Activated CD8-positive, alpha-beta memory T cell treated with anti-CD3 and anti-CD28 coated beads, Interleukin-2, amount 50 U/mL, for 24 hours (primary cell): ENCODE results near the gene SNTB2.
"Not testable (repeated sequence)": the region's sequence is repeated elsewhere in the genome, so short reads cannot be mapped to it uniquely, and the experiment has no call there.

ENCODE experiments used
- DNase-seq: peaks from one replicate; pipeline ENCODE4 v3.0.0-alpha.2; 2020; ENCODE audit errors: extremely low read depth

The SNTB2 gene

GRCh38 chr16:69236319-69236718 is 49.4 kb downstream of the SNTB2 start:
- no peak for DNase-seq

GRCh38 chr16:69237296-69237695 is 50.3 kb downstream of the SNTB2 start:
- no peak for DNase-seq

GRCh38 chr16:69239851-69240250 is 52.9 kb downstream of the SNTB2 start:
- no peak for DNase-seq

GRCh38 chr16:69240331-69240730 is 53.4 kb downstream of the SNTB2 start:
- DNase-seq, result no peak

- no peak for DNase-seq
These were observed 55.0 kb downstream of the SNTB2 start for GRCh38 chr16:69241926-69242325.

- no peak for DNase-seq
These were observed 56.5 kb downstream of the SNTB2 start for GRCh38 chr16:69243479-69243878.

- no peak for DNase-seq
These were observed 57.4 kb downstream of the SNTB2 start for GRCh38 chr16:69244336-69244735.

- DNase-seq, result no peak
These were observed 63.1 kb downstream of the SNTB2 start for GRCh38 chr16:69250081-69250480.

- no peak for DNase-seq
These were observed 66.9 kb downstream of the SNTB2 start for GRCh38 chr16:69253870-69254341.

- DNase-seq, result not testable (repeated sequence)
These were observed 72.4 kb downstream of the SNTB2 start for GRCh38 chr16:69259428-69259764.

- DNase-seq, result no peak
These were observed 73.1 kb downstream of the SNTB2 start for GRCh38 chr16:69260019-69260418.

GRCh38 chr16:69260506-69260905 is 73.5 kb downstream of the SNTB2 start:
- DNase-seq, result no peak

- DNase-seq, result no peak
These were observed 79.5 kb downstream of the SNTB2 start for GRCh38 chr16:69266334-69267063.

GRCh38 chr16:69267633-69268032 is 80.7 kb downstream of the SNTB2 start:
- no peak for DNase-seq

- DNase-seq, result no peak
These were observed 83.4 kb downstream of the SNTB2 start for GRCh38 chr16:69270395-69270794.

GRCh38 chr16:69270831-69271230 is 83.9 kb downstream of the SNTB2 start:
- no peak for DNase-seq

- DNase-seq, result no peak
These were observed 86.0 kb downstream of the SNTB2 start for GRCh38 chr16:69273009-69273408.

GRCh38 chr16:69274699-69275235 is 87.8 kb downstream of the SNTB2 start:
- DNase-seq, result no peak

- DNase-seq, result no peak
These were observed 89.5 kb downstream of the SNTB2 start for GRCh38 chr16:69276148-69277115.

GRCh38 chr16:69277413-69277812 is 90.4 kb downstream of the SNTB2 start:
- DNase-seq, result no peak

GRCh38 chr16:69283851-69284250 is 96.9 kb downstream of the SNTB2 start:
- DNase-seq, result no peak

GRCh38 chr16:69285240-69285639 is 98.3 kb downstream of the SNTB2 start:
- DNase-seq, result no peak
